CD4-positive, alpha-beta memory T cell (primary cell): ENCODE results near the gene PTPRM. TPM values are rescaled to one million over a fixed set of nuclear protein-coding genes. Genes with fewer than 3 reads are reported as not detected.

Experiments used
- CTCF ChIA-PET: fragments of 350-600 bp; sonication (Branson Sonifier 250); formaldehyde crosslinking; loops from one replicate; lab custom pipeline; 2021; ENCODE audit warnings: inconsistent platforms; ENCODE audit not compliant: partially characterized antibody; lab: Charles Lee
- POLR2A ChIA-PET: fragments of 350-600 bp; sonication (Branson Sonifier 250); formaldehyde crosslinking; loops from one replicate; lab custom pipeline; 2021; ENCODE audit not compliant: partially characterized antibody; lab: Charles Lee
- DNase-seq, 5 donors: peaks; one replicate each; pipeline versions ENCODE4 v3.0.0 to v3.0.0-alpha.2; 2020 to 2022; ENCODE audit warnings: mixed read lengths in 1 of 5
- H3K27ac ChIP-seq: one replicate; pipeline ENCODE4 v1.7.0; 2013; ENCODE audit warnings: low read depth, low read length
- H3K27me3 ChIP-seq: 2 replicates; pipeline ENCODE4 v1.7.0; 2013; ENCODE audit warnings: mild to moderate bottlenecking, low read length, moderate library complexity; ENCODE audit not compliant: insufficient read depth
- H3K36me3 ChIP-seq: 2 replicates; pipeline ENCODE4 v1.7.0; 2013; ENCODE audit warnings: mild to moderate bottlenecking, low read length, moderate library complexity; ENCODE audit not compliant: insufficient read depth
- H3K4me1 ChIP-seq: 2 replicates; pipeline ENCODE4 v1.7.0; 2013; ENCODE audit warnings: mild to moderate bottlenecking, low read length, moderate library complexity; ENCODE audit not compliant: insufficient read depth
- H3K4me3 ChIP-seq, 2 donors: one replicate each; pipeline ENCODE4 v1.7.0; 2013; ENCODE audit warnings: low read length in 2 of 2, mild to moderate bottlenecking in 1 of 2
- H3K9me3 ChIP-seq, 2 donors: one replicate each; pipeline ENCODE4 v1.7.0; 2013; ENCODE audit warnings: low read length in 2 of 2, control low read depth in 1 of 2; ENCODE audit not compliant: control insufficient read depth in 1 of 2
- H3K27ac Mint-ChIP-seq, 7 donors: one replicate each; pipeline ENCODE4 v1.8.0; 2020 to 2021; ENCODE audit warnings: mixed read lengths in 7 of 7, mild to moderate bottlenecking in 6 of 7, inconsistent platforms in 3 of 7, moderate library complexity in 3 of 7
- H3K27me3 Mint-ChIP-seq, 2 donors: one replicate each; pipeline ENCODE4 v1.8.0; 2020 to 2021; ENCODE audit warnings: mixed read lengths in 2 of 2
- H3K36me3 Mint-ChIP-seq, 2 donors: one replicate each; pipeline ENCODE4 v1.8.0; 2020 to 2021; ENCODE audit warnings: mixed read lengths in 2 of 2, inconsistent platforms in 1 of 2, mild to moderate bottlenecking in 1 of 2
- H3K4me1 Mint-ChIP-seq, 4 donors: one replicate each; pipeline ENCODE4 v1.8.0; 2020 to 2021; ENCODE audit warnings: mixed read lengths in 4 of 4, mild to moderate bottlenecking in 1 of 4
- H3K4me3 Mint-ChIP-seq, 8 donors: one replicate each; pipeline ENCODE4 v1.8.0; 2020 to 2021; ENCODE audit warnings: mixed read lengths in 8 of 8, mild to moderate bottlenecking in 7 of 8, moderate library complexity in 6 of 8, inconsistent platforms in 3 of 8
- H3K9me3 Mint-ChIP-seq, 8 donors: one replicate each; pipeline ENCODE4 v1.8.0; 2020 to 2021; ENCODE audit warnings: mixed read lengths in 8 of 8, mild to moderate bottlenecking in 5 of 8, inconsistent platforms in 3 of 8, moderate library complexity in 1 of 8
- intact Hi-C: fragments of 100-400 bp; cut with micrococcal nuclease; formaldehyde crosslinking; loops from one replicate; pipeline ENCODE4 v1.15.1; 2023
- polyA plus RNA-seq, 2 donors: library from polyadenylated mRNA; unstranded; fragments of 300-500 nt; fragmentation: Illumina TruSeq; gene quantifications; one replicate each; pipeline ENCODE4 v1.2.3, GENCODE V29; 2021
- total RNA-seq, 2 experiments: library from RNA; stranded (reverse); gene quantifications; one replicate each; pipeline ENCODE4 v1.2.3, GENCODE V29; 2021

Gene PTPRM
- total and polyA plus RNA-seq, 4 experiments from 2014 or later = 6.7 to 20.1 (median 12.9) TPM

- Mint-ChIP-seq H3K27me3 (no peaks in the 10 kb centered on the region), H3K27ac (no peak overlapping the region), H3K9me3 (peaks cover 0 to 2% (median 0%) of the 10 kb centered on the region in 8 donors), H3K4me3 (no peak overlapping the region), H3K36me3 (no peaks in the 10 kb centered on the region), H3K4me1 (no peaks in the 10 kb centered on the region)
- CTCF ChIA-PET = no interaction called here
- no peak overlapping the region for H3K4me3 ChIP-seq
- H3K4me1 ChIP-seq = no peaks in the 10 kb centered on the region
- POLR2A ChIA-PET = no interaction called here
- H3K9me3 ChIP-seq = no peaks in the 10 kb centered on the region
- no peak overlapping the region for H3K27ac ChIP-seq
- DNase-seq = no peak
- no peaks in the 10 kb centered on the region for H3K36me3 ChIP-seq
- intact Hi-C loops = no loop called here
- H3K27me3 ChIP-seq = no peaks in the 10 kb centered on the region
Measured at GRCh38 chr18:7726522-7726921, 159.4 kb downstream of the PTPRM start.

GRCh38 chr18:7727361-7728076, 160.4 kb downstream of the PTPRM start:
- Histone ChIP-seq H3K36me3 (no peaks in the 10 kb centered on the region), H3K27me3 (no peaks in the 10 kb centered on the region), H3K4me1 (no peaks in the 10 kb centered on the region), H3K9me3 (no peaks in the 10 kb centered on the region), H3K27ac (no peak overlapping the region), H3K4me3 (no peak overlapping the region)
- POLR2A ChIA-PET = no interaction called here
- no peak for DNase-seq
- intact Hi-C loops = no loop called here
- Mint-ChIP-seq H3K27me3 (no peaks in the 10 kb centered on the region), H3K9me3 (peaks cover 0 to 2% (median 0%) of the 10 kb centered on the region in 8 donors), H3K27ac (no peak overlapping the region), H3K36me3 (no peaks in the 10 kb centered on the region), H3K4me3 (no peak overlapping the region), H3K4me1 (no peaks in the 10 kb centered on the region)
- CTCF ChIA-PET = no interaction called here

DNA sequence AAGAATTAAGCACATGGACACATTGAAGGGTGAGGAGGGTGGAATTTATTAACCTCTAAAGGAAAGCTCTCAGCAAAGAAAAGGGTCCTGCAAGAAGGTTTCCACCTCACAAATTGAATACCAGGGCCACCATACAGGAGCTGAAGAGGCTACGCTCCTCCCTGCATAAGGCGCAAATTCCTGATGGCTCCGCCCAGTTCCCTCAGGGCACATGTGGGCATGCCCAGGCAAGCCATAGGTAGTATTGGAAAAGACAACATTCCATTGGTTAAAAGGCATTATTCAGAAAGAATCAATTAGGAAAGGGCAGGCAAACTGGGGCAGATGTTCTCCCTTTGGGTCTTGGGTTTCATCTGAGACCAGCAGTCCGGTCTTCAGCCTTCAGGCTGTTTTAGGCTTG, 161.2 kb downstream of the PTPRM start:
- Histone ChIP-seq H3K27ac (no peak overlapping the region), H3K4me3 (no peak overlapping the region), H3K4me1 (no peaks in the 10 kb centered on the region), H3K27me3 (no peaks in the 10 kb centered on the region), H3K36me3 (no peaks in the 10 kb centered on the region), H3K9me3 (no peaks in the 10 kb centered on the region)
- ChIA-PET POLR2A (no interaction called here), CTCF (no interaction called here)
- Mint-ChIP-seq H3K4me1 (no peaks in the 10 kb centered on the region), H3K9me3 (peaks cover 0 to 2% (median 0%) of the 10 kb centered on the region in 8 donors), H3K4me3 (no peak overlapping the region), H3K27ac (no peak overlapping the region), H3K36me3 (no peaks in the 10 kb centered on the region), H3K27me3 (no peaks in the 10 kb centered on the region)
- intact Hi-C loops = no loop called here
- DNase-seq = no peak

- intact Hi-C loops = no loop called here
- H3K27me3 Mint-ChIP-seq = no peaks in the 10 kb centered on the region
- Histone ChIP-seq H3K27me3 (no peaks in the 10 kb centered on the region), H3K4me1 (no peaks in the 10 kb centered on the region), H3K36me3 (no peaks in the 10 kb centered on the region), H3K27ac (no peak overlapping the region), H3K9me3 (no peaks in the 10 kb centered on the region), H3K4me3 (no peak overlapping the region)
- DNase-seq = no peak
- POLR2A ChIA-PET = no interaction called here
- no peak overlapping the region for H3K27ac Mint-ChIP-seq
- no peak overlapping the region for H3K4me3 Mint-ChIP-seq
- CTCF ChIA-PET = no interaction called here
- peaks cover 0 to 2% (median 0%) of the 10 kb centered on the region in 8 donors for H3K9me3 Mint-ChIP-seq
- no peaks in the 10 kb centered on the region for H3K36me3 Mint-ChIP-seq
- H3K4me1 Mint-ChIP-seq = no peaks in the 10 kb centered on the region
Measured at GRCh38 chr18:7729868-7730267, 162.8 kb downstream of the PTPRM start.

DNA sequence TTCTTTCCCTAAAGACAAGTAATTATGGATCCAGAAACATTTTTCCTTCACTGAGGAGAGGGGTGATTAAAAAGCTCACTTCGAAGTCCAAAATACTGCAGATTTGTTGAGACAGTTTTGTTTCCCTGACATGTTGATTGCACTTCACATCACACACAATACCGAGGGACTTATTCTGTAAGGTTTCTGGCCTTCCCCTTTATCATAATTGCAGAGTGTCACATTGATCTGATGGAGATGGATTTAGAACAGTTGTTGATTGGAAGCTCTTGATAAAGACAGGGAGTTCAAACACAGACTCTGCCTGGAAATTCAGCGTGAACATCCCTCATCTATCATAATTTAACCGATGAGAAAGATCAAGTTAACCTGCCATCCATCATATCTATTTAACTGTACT, 163.6 kb downstream of the PTPRM start:
- no peaks in the 10 kb centered on the region for H3K36me3 Mint-ChIP-seq
- H3K27me3 Mint-ChIP-seq = no peaks in the 10 kb centered on the region
- intact Hi-C loops = no loop called here

DNA sequence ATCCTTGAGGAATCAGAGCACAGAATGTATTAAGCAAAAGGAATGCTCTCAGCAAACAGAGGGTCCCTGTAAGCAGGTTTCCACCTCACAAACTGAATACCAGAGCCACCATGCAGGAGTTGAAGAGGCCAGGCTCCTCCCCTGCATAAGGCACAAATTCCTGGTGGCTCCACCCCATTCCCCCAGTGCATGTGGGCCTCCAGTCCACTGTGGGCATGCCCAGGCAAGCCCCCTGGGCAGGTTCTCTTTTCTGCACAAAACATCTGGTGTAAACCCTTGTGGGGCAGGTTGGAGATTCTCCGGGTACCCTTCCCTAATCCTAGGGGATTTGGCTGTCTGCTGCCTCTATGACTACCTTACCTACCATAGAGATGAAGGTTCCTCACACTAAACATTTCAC, 166.5 kb downstream of the PTPRM start:
- no peak for DNase-seq
- ChIA-PET CTCF (no interaction called here), POLR2A (no interaction called here)
- Mint-ChIP-seq H3K4me3 (no peak overlapping the region), H3K27me3 (no peaks in the 10 kb centered on the region), H3K9me3 (peaks cover 0 to 3% (median 0%) of the 10 kb centered on the region in 8 donors), H3K27ac (no peak overlapping the region), H3K4me1 (no peaks in the 10 kb centered on the region), H3K36me3 (no peaks in the 10 kb centered on the region)
- no peaks in the 10 kb centered on the region for H3K9me3 ChIP-seq
- intact Hi-C loops = no loop called here
- no peaks in the 10 kb centered on the region for H3K27me3 ChIP-seq
- H3K4me1 ChIP-seq = no peaks in the 10 kb centered on the region
- no peak overlapping the region for H3K27ac ChIP-seq
- H3K4me3 ChIP-seq = no peak overlapping the region
- no peaks in the 10 kb centered on the region for H3K36me3 ChIP-seq

More for the DNA sequence above, 163.6 kb downstream of the PTPRM start:
- no peak overlapping the region for H3K4me3 ChIP-seq
- Mint-ChIP-seq H3K9me3 (peaks cover 0 to 2% (median 0%) of the 10 kb centered on the region in 8 donors), H3K27ac (no peak overlapping the region), H3K4me3 (no peak overlapping the region), H3K4me1 (no peaks in the 10 kb centered on the region)
- no peak for DNase-seq
- no peaks in the 10 kb centered on the region for H3K27me3 ChIP-seq
- no peaks in the 10 kb centered on the region for H3K4me1 ChIP-seq
- ChIA-PET CTCF (no interaction called here), POLR2A (no interaction called here)
- H3K27ac ChIP-seq = no peak overlapping the region
- H3K9me3 ChIP-seq = no peaks in the 10 kb centered on the region
- no peaks in the 10 kb centered on the region for H3K36me3 ChIP-seq

DNA sequence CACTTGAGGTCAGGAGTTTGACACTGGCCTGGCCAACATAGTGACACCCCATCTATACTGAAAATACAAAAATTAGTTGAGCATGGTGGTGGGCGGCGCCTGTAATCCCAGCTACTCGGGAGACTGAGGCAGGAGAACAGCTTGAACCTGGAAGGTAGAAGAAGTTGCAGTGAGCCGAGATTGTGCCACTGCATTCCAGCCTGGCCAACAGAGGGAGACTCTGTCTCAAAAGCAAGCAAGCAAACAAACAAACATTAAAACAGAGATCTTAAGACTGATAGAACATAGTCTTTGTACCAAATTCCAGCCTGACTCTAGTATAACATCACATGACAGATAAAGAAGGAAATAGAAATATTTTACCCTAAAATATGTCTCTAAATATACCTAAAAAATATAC, 168.1 kb downstream of the PTPRM start:
- intact Hi-C loops = no loop called here
- Histone ChIP-seq H3K36me3 (no peaks in the 10 kb centered on the region), H3K4me1 (no peaks in the 10 kb centered on the region), H3K4me3 (no peak overlapping the region), H3K9me3 (no peaks in the 10 kb centered on the region), H3K27ac (no peak overlapping the region), H3K27me3 (no peaks in the 10 kb centered on the region)
- H3K4me1 Mint-ChIP-seq = no peaks in the 10 kb centered on the region
- ChIA-PET CTCF (no interaction called here), POLR2A (no interaction called here)
- H3K27me3 Mint-ChIP-seq = no peaks in the 10 kb centered on the region
- H3K27ac Mint-ChIP-seq = no peak overlapping the region
- no peak overlapping the region for H3K4me3 Mint-ChIP-seq
- peaks cover 0 to 3% (median 0%) of the 10 kb centered on the region in 8 donors for H3K9me3 Mint-ChIP-seq
- H3K36me3 Mint-ChIP-seq = no peaks in the 10 kb centered on the region
- no peak for DNase-seq
